ENCODE results near the gene SLC39A8. TPM values are rescaled to one million over a fixed set of nuclear protein-coding genes. Genes with fewer than 3 reads are reported as not detected.

Gene SLC39A8
- total RNA-seq, 2 donors from 2014 or later, result 11.1 to 19.2 TPM

GRCh38 chr4:102348701-102349100 lies 3.4 kb upstream of the SLC39A8 start:
- Histone ChIP-seq H3K9me3 (no peaks in the 10 kb centered on the region), H3K4me1 (replicated peaks) (no peaks in the 10 kb centered on the region), H3K36me3 (no peaks in the 10 kb centered on the region), H3K27ac (no peak overlapping the region), H3K27me3 (replicated peaks; ENCODE audit: insufficient read depth) (no peaks in the 10 kb centered on the region), H3K4me3 (no peak overlapping the region)
- WGBS, result 89% methylated on average over 2 of the region's 2 CpGs
- intact Hi-C loops (cut with DNase I), result loop anchor here (10.0 kb wide), 2 partner anchors 666 to 746 kb away; partner anchors contain the start of genes BDH2 and SLC9B1
- DNase-seq (ENCODE audit: low spot score), result no peak
- TF ChIP-seq CTCF (IDR thresholded peaks at IDR 0.05) (no peak), POLR2AphosphoS5 (IDR thresholded peaks at IDR 0.05) (no peak), POLR2A (IDR thresholded peaks at IDR 0.05) (no peak)

- 19% methylated on average over 5 of the region's 5 CpGs for WGBS
- peak; percentile 6 for DNase-seq (ENCODE audit: low spot score)
- peak overlapping the region in 1 of 2 donors; percentile 50 for H3K27ac ChIP-seq
- H3K4me3 ChIP-seq, result peak overlapping the region; percentile 51 to 65
- no peaks in the 10 kb centered on the region for H3K27me3 ChIP-seq (replicated peaks; ENCODE audit: insufficient read depth)
- TF ChIP-seq POLR2AphosphoS5 (IDR thresholded peaks at IDR 0.05) (no peak), CTCF (IDR thresholded peaks at IDR 0.05) (peak in 1 of 4 experiments; percentile 1)
- no peaks in the 10 kb centered on the region for H3K9me3 ChIP-seq
- intact Hi-C loops (cut with DNase I), result loop anchor here (2.0 to 10.0 kb wide), 3 partner anchors 87 to 749 kb away; partner anchors contain the start of genes BDH2 and SLC9B1
- H3K36me3 ChIP-seq, result no peaks in the 10 kb centered on the region
- no peaks in the 10 kb centered on the region for H3K4me1 ChIP-seq (replicated peaks)
Observed at GRCh38 chr4:102345795-102346100, 466 bp upstream of the SLC39A8 start.

GRCh38 chr4:102344520-102344953 lies 745 bp downstream of the SLC39A8 start:
- no peak for TF ChIP-seq POLR2A (IDR thresholded peaks at IDR 0.05)
- no peak for TF ChIP-seq CTCF (IDR thresholded peaks at IDR 0.05)
- TF ChIP-seq POLR2AphosphoS5 (IDR thresholded peaks at IDR 0.05), result no peak
- 1% methylated on average over 20 of the region's 48 CpGs for WGBS
- Histone ChIP-seq H3K4me1 (replicated peaks) (no peaks in the 10 kb centered on the region), H3K9me3 (no peaks in the 10 kb centered on the region), H3K4me3 (peak overlapping the region; percentile 51 to 65), H3K27me3 (replicated peaks; ENCODE audit: insufficient read depth) (no peaks in the 10 kb centered on the region), H3K27ac (peak overlapping the region; percentile 50 to 77), H3K36me3 (no peaks in the 10 kb centered on the region)
- intact Hi-C loops (cut with DNase I), result loop anchor here (2.0 to 10.0 kb wide), 3 partner anchors 88 to 750 kb away; partner anchors contain the start of genes BDH2 and SLC9B1
- DNase-seq (ENCODE audit: low spot score), result peak; percentile 28

GRCh38 chr4:102343964-102344519 lies 1.2 kb downstream of the SLC39A8 start:
- 4% methylated on average over 21 of the region's 21 CpGs for WGBS
- peak overlapping the region; percentile 51 to 65 for H3K4me3 ChIP-seq
- TF ChIP-seq POLR2A (IDR thresholded peaks at IDR 0.05), result no peak
- TF ChIP-seq POLR2AphosphoS5 (IDR thresholded peaks at IDR 0.05), result no peak
- no peak for TF ChIP-seq CTCF (IDR thresholded peaks at IDR 0.05)
- intact Hi-C loops (cut with DNase I), result loop anchor here (2.0 to 10.0 kb wide), 3 partner anchors 89 to 751 kb away; partner anchors contain the start of genes BDH2 and SLC9B1
- H3K27me3 ChIP-seq (replicated peaks; ENCODE audit: insufficient read depth), result no peaks in the 10 kb centered on the region
- H3K9me3 ChIP-seq, result no peaks in the 10 kb centered on the region
- no peaks in the 10 kb centered on the region for H3K4me1 ChIP-seq (replicated peaks)
- DNase-seq (ENCODE audit: low spot score), result peak; percentile 50
- peak overlapping the region; percentile 50 to 77 for H3K27ac ChIP-seq
- no peaks in the 10 kb centered on the region for H3K36me3 ChIP-seq

All from prostate gland (tissue), 2 donors.